Measurements from ENCODE around the gene GPR161. TPM values are rescaled to one million over a fixed set of nuclear protein-coding genes. Genes with fewer than 3 reads are reported as not detected.

GPR161 gene
- total RNA-seq, 1 experiment from 2014 or later: 13.7 TPM

GRCh38 chr1:168088511-168089325, 48.0 kb downstream of the GPR161 start:
- RAD21 ChIA-PET (ENCODE audit: low non-redundant PET in 1 of 2, low total read pairs in 2 of 2, uncharacterized antibody in 2 of 2, unreplicated experiment in 2 of 2): interaction anchor here in 1 of 2 experiments (0.7 kb wide), 1 partner anchor 254 kb away, joined by 4 read pairs; no protein-coding TSS in a partner anchor
- DNase-seq (ENCODE audit: low read depth, low spot score) (no peak), ATAC-seq (no peak)
- POLR2A ChIA-PET: no interaction called here
- H3K4me1 ChIP-seq (ENCODE audit: control insufficient read depth in 1 of 2, insufficient read depth in 2 of 2, low read length in 2 of 2): peaks cover 0 to 10% of the 10 kb centered on the region in 2 experiments; a peak in 1 of 4 replicates
- CTCF ChIA-PET: interaction anchor here (0.6 kb wide), 1 partner anchor 372 kb away, joined by 5 read pairs; no protein-coding TSS in a partner anchor
- intact Hi-C loops (cut with micrococcal nuclease): no loop called here
- no peaks in the 10 kb centered on the region for H3K79me2 ChIP-seq (ENCODE audit: insufficient read depth, low read length)
- H3K4me3 ChIP-seq (replicated peaks in 1 of 2; ENCODE audit: low read depth in 1 of 2, low read length in 2 of 2): no peak overlapping the region
- no peaks in the 10 kb centered on the region for H3K9me3 ChIP-seq (ENCODE audit: control insufficient read depth in 1 of 2, insufficient read depth in 1 of 2, low read depth in 1 of 2, low read length in 2 of 2)
- H2AFZ ChIP-seq (ENCODE audit: low read depth, low read length, poor library complexity, severe bottlenecking): no peak overlapping the region
- BruUV-seq (replicated peaks): no TSS peak
- H3K9me2 ChIP-seq (ENCODE audit: insufficient read depth): no peaks in the 10 kb centered on the region
- no peaks in the 10 kb centered on the region for H3K36me3 ChIP-seq (ENCODE audit: control insufficient read depth in 1 of 2, insufficient read depth in 2 of 2, low read length in 2 of 2)
- H3K27ac ChIP-seq (ENCODE audit: low read depth, low read length): no peak overlapping the region
- no peak overlapping the region for H3K9ac ChIP-seq (ENCODE audit: low read length)
- H3K4me2 ChIP-seq (ENCODE audit: low read length): no peak overlapping the region
- no peaks in the 10 kb centered on the region for H3K27me3 ChIP-seq (ENCODE audit: insufficient read depth, low read length)
- no peaks in the 10 kb centered on the region for H4K20me1 ChIP-seq (ENCODE audit: insufficient read depth)
- TF ChIP-seq EGR1 (IDR thresholded peaks at IDR 0.05; ENCODE audit: low read depth) (no peak), CEBPB (IDR thresholded peaks at IDR 0.05; ENCODE audit: low read depth) (no peak), ZBTB33 (IDR thresholded peaks at IDR 0.05; ENCODE audit: extremely low read depth, insufficient replicate concordance, low read length) (no peak), ATF3 (IDR thresholded peaks at IDR 0.05) (no peak), EZH2phosphoT487 (IDR thresholded peaks at IDR 0.05; ENCODE audit: borderline replicate concordance) (no peak), TCF7L2 (IDR thresholded peaks at IDR 0.05; ENCODE audit: borderline replicate concordance, extremely low read depth, insufficient read depth, insufficient read length) (no peak), JUND (IDR thresholded peaks at IDR 0.05) (no peak), CBX3 (IDR thresholded peaks at IDR 0.05; ENCODE audit: low read depth) (no peak), RAD21 (IDR thresholded peaks at IDR 0.05; ENCODE audit: low read depth) (no peak), ZFX (IDR thresholded peaks at IDR 0.05) (no peak), YY1 (IDR thresholded peaks at IDR 0.05; ENCODE audit: extremely low read depth, insufficient replicate concordance, low read depth, low read length) (no peak), SIN3A (IDR thresholded peaks at IDR 0.05; ENCODE audit: low read depth) (no peak), FOSL1 (IDR thresholded peaks at IDR 0.05; ENCODE audit: low read depth) (no peak), ZNF274 (IDR thresholded peaks at IDR 0.05; ENCODE audit: low read depth, low read length) (no peak), CTCF (IDR thresholded peaks at IDR 0.05 in 2 of 3, conservative IDR thresholded peaks at IDR 0.05 in 1 of 3; ENCODE audit: borderline replicate concordance in 1 of 3, insufficient read depth in 1 of 3, low read depth in 2 of 3, low read length in 2 of 3) (no peak), EZH2 (IDR thresholded peaks at IDR 0.05) (no peak), MAX (IDR thresholded peaks at IDR 0.05) (no peak), SP1 (IDR thresholded peaks at IDR 0.05; ENCODE audit: low read depth) (no peak), POLR2AphosphoS5 (IDR thresholded peaks at IDR 0.05; ENCODE audit: low read depth, low read length) (no peak), SRF (IDR thresholded peaks at IDR 0.05; ENCODE audit: low read depth) (no peak)
